ENCODE data around the gene PPM1B.

- TF ChIP-seq EP300 (IDR thresholded peaks at IDR 0.05) (no peak), POLR2A (IDR thresholded peaks at IDR 0.05) (no peak), POLR2AphosphoS5 (IDR thresholded peaks at IDR 0.05) (no peak)
- TF ChIP-seq, protein P1, sequence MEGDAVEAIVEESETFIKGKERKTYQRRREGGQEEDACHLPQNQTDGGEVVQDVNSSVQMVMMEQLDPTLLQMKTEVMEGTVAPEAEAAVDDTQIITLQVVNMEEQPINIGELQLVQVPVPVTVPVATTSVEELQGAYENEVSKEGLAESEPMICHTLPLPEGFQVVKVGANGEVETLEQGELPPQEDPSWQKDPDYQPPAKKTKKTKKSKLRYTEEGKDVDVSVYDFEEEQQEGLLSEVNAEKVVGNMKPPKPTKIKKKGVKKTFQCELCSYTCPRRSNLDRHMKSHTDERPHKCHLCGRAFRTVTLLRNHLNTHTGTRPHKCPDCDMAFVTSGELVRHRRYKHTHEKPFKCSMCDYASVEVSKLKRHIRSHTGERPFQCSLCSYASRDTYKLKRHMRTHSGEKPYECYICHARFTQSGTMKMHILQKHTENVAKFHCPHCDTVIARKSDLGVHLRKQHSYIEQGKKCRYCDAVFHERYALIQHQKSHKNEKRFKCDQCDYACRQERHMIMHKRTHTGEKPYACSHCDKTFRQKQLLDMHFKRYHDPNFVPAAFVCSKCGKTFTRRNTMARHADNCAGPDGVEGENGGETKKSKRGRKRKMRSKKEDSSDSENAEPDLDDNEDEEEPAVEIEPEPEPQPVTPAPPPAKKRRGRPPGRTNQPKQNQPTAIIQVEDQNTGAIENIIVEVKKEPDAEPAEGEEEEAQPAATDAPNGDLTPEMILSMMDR (IDR thresholded peaks at IDR 0.05): no peak
Observed at GRCh38 chr2:44126106-44126797, 42.4 kb upstream of the PPM1B start.
